GM12801 (cell line): ENCODE results near the gene PID1.

Source experiments
- TF ChIP-seq, protein P1 (sequence below): IDR thresholded peaks from one replicate; pipeline ENCODE4 v1.5.1; 2011; ENCODE audit warnings: control low read depth; ENCODE audit not compliant: insufficient read length; ENCODE audit errors: extremely low read depth

PID1 gene

DNA sequence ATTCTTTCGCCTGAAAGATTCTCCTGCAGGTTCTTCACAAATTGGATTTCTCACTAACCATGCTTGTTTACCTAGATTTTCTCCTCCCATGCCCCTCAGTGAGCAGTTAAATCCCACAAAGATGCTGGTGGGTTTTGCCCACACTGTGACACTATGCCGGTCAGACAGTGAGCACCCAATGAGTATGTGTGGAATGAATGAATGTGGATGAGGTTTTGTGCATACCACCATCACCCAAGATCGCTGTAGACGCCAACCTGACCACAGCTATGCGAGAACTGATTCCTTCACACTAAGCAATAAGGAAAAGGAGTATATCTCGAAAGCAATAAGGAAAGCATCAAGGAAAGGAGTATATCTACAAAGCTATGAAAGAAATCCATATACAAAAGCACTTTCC lies 116.7 kb downstream of the PID1 start:
- TF ChIP-seq, protein P1, sequence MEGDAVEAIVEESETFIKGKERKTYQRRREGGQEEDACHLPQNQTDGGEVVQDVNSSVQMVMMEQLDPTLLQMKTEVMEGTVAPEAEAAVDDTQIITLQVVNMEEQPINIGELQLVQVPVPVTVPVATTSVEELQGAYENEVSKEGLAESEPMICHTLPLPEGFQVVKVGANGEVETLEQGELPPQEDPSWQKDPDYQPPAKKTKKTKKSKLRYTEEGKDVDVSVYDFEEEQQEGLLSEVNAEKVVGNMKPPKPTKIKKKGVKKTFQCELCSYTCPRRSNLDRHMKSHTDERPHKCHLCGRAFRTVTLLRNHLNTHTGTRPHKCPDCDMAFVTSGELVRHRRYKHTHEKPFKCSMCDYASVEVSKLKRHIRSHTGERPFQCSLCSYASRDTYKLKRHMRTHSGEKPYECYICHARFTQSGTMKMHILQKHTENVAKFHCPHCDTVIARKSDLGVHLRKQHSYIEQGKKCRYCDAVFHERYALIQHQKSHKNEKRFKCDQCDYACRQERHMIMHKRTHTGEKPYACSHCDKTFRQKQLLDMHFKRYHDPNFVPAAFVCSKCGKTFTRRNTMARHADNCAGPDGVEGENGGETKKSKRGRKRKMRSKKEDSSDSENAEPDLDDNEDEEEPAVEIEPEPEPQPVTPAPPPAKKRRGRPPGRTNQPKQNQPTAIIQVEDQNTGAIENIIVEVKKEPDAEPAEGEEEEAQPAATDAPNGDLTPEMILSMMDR: no peak

DNA sequence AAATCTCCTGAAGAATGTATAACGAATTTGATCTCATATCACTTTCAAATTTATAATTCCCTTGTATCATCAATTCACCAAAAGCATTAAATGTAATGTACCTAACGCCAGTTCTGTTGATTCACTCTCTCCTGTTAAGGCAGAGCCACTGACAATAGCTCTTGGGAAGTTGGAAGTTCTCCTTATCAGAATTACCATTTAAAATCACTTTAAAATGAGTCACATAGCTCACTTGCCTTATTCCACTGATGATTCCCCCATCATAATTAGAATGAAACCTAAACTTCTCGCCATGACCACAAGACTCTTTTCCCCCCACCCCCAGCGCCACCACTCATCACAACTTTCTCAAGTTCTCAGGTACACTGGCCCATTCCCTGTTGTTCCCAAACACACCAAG lies 117.1 kb downstream of the PID1 start:
- TF ChIP-seq, protein P1: no peak

DNA sequence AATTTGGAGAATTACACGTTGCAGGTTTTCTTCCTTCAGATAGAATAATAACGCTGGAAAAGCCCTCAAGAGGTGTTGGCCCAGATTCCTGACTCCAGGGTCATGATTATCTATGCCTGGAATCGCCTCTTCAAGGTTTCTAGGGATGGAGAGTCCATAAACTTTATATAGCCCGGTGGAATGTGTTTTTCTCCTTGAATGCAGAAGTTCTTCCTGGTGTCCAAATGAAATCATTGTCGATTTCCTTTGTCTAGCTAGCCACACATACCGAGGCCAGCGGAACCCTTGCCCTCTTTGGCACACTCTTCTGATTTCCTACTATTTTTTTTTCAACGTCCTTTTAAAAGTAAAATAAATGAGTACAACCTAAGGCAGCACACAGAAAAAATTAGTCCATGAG lies 117.8 kb downstream of the PID1 start:
- TF ChIP-seq, protein P1: no peak

DNA sequence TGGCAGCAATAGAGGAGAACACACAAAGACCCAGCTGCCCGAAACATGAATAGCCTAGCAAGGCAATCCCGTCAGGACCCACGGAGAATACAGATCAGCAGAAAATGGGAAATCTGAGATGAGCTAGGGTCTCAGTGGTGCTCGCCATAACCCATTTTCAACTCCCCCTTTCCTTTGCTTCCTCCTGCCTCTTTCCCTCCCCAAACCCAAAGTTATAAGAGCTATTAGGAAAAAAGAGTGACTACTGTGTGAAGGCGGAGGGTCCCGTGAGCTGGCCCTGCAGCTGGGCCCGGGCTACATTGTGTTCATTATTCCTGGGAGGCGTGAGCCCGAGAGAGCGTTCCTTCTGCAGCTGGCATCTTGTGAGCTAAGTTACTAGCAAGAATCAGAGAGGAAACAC lies 118.4 kb downstream of the PID1 start:
- TF ChIP-seq, protein P1: no peak

DNA sequence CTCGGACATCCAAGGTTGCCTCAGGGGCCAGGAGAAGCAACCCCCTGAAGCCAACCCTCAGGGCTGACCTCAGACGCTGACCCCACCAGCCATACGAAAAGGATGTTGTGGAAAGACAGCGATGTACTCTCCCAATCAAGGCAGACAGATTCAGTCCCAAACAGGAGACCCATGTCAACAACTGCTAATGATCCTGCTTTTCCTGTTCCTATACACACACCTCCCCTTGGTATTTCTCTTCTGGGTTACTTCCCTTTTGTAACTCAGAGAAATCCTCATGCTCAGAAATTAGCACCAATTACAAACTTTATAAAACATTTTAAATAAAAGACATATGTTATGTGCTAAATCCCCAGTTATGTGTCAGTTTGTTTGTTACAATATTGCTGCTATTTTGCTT lies 120.8 kb downstream of the PID1 start:
- TF ChIP-seq, protein P1: no peak

DNA sequence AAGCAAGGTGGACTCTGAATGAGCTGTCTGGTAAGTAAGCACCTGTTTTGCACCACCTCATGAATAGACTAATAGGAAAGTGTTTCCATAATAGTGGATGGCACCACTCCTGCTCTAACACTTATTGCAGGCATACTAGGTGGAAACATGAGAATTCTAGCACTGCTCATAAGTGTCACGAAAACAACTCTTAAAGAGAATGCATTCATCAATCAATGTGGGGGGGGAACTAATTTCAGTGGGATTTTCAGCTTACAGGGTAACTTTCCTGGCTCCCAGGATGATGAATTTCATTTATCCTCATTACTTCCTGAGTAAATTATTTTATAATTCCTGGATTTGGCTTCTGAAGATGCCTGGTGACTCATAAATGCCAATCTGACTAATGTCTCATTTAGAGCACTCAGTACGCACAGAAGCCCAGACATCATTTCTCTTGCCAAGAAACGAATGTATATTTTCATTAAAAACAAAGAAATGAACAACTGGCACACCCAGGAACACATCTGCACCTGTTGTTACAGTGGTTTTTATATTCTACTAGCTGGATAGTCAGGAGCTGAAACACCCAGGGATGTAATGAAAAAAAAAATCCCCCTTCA lies 129.6 kb downstream of the PID1 start:
- TF ChIP-seq, protein P1: no peak

DNA sequence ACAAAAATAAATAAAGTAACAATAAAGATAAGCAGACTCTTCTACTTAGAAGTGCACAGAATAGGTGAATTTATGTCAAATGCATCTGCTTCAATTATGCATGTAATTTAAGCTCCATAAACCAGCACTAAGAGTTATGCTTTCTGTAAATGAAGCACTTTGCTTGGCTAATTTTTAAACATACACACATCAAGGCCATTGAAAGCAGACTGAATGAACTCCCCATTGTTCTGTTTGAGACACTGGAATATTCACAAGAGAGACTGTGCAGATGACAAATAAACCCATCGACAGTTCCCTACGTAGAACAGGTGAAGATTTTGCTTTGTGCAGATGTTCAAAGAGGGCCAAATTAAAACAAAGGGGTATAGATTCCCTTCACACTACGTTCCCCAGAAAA lies 133.4 kb downstream of the PID1 start:
- TF ChIP-seq, protein P1: no peak
